Activated CD4-positive, alpha-beta T cell treated with anti-CD3 and anti-CD28 coated beads for 4 hours (primary cell): ENCODE data around the gene CLTRN.

ENCODE experiments used
- DNase-seq, 2 donors: peaks; one replicate each; pipeline ENCODE4 v3.0.0-alpha.2; 2020

Gene CLTRN

GRCh38 chrX:15646543-15646942, 18.1 kb downstream of the CLTRN start:
- no peak for DNase-seq

- DNase-seq: no peak
These were observed 18.6 kb downstream of the CLTRN start for GRCh38 chrX:15646031-15646430.

GRCh38 chrX:15645266-15645665, 19.3 kb downstream of the CLTRN start:
- no peak for DNase-seq

- DNase-seq: no peak
These were observed 20.1 kb downstream of the CLTRN start for GRCh38 chrX:15644560-15644872.

- no peak for DNase-seq
These were observed 20.6 kb downstream of the CLTRN start for GRCh38 chrX:15643786-15644559.

- DNase-seq: no peak
These were observed 33.0 kb downstream of the CLTRN start for GRCh38 chrX:15631637-15632036.

GRCh38 chrX:15623054-15623453, 41.6 kb downstream of the CLTRN start:
- no peak for DNase-seq

GRCh38 chrX:15619053-15619755, 45.4 kb downstream of the CLTRN start:
- DNase-seq: no peak

GRCh38 chrX:15617111-15617510, 47.5 kb downstream of the CLTRN start:
- no peak for DNase-seq

GRCh38 chrX:15616531-15616930, 48.1 kb downstream of the CLTRN start:
- no peak for DNase-seq

- no peak for DNase-seq
These were observed 57.5 kb downstream of the CLTRN start for GRCh38 chrX:15607067-15607466.

- DNase-seq: no peak
These were observed 58.5 kb downstream of the CLTRN start for GRCh38 chrX:15606136-15606535.

- no peak for DNase-seq
These were observed 59.4 kb downstream of the CLTRN start for GRCh38 chrX:15605226-15605625.

GRCh38 chrX:15602761-15603160, 61.8 kb downstream of the CLTRN start:
- DNase-seq: no peak

GRCh38 chrX:15601932-15602331, 62.7 kb downstream of the CLTRN start:
- DNase-seq: no peak

GRCh38 chrX:15600745-15601144, 63.9 kb downstream of the CLTRN start, which contains the start of gene ACE2:
TSS of gene ACE2 (minus strand) at chrX:15600960. CDS start at chrX:15600911, 49 bp downstream.
- no peak for DNase-seq

- DNase-seq: no peak
These were observed 64.6 kb downstream of the CLTRN start for GRCh38 chrX:15600049-15600448.

- no peak for DNase-seq
These were observed 65.1 kb downstream of the CLTRN start for GRCh38 chrX:15599461-15599860.

- DNase-seq: no peak
These were observed 66.6 kb downstream of the CLTRN start for GRCh38 chrX:15598026-15598425.

- DNase-seq: no peak
These were observed 70.2 kb downstream of the CLTRN start for GRCh38 chrX:15594371-15594770.

- no peak for DNase-seq
These were observed 84.5 kb downstream of the CLTRN start for GRCh38 chrX:15579778-15580747.
